PFSK-1 (cell line): ENCODE data around the gene STK39.

Experiments used
- POLR2AphosphoS5 ChIP-seq: IDR thresholded peaks from 2 replicates; pipeline ENCODE4 v1.6.1; 2012; ENCODE audit warnings: low read depth, mild to moderate bottlenecking, control low read depth, low read length, moderate library complexity
- REST ChIP-seq, 2 experiments: IDR thresholded peaks; 2 replicates each; pipeline versions ENCODE4 v1.6.1 to v1.8.0; 2011 to 2012; ENCODE audit warnings: low read depth in 2 of 2, low read length in 2 of 2, control low read depth in 1 of 2, inconsistent platforms in 1 of 2, mild to moderate bottlenecking in 1 of 2, moderate library complexity in 1 of 2; ENCODE audit not compliant: insufficient read depth in 1 of 2
- SIN3A ChIP-seq: IDR thresholded peaks from 2 replicates; pipeline ENCODE4 v1.6.1; 2012; ENCODE audit warnings: mild to moderate bottlenecking, low read length, moderate library complexity, borderline replicate concordance; ENCODE audit not compliant: insufficient read depth
- TAF1 ChIP-seq: IDR thresholded peaks from 2 replicates; pipeline ENCODE4 v1.6.1; 2012; ENCODE audit warnings: low read length, control low read depth, borderline replicate concordance; ENCODE audit not compliant: insufficient read depth

- TF ChIP-seq REST (IDR thresholded peaks at IDR 0.05; ENCODE audit: insufficient read depth in 1 of 2, low read depth in 2 of 2, low read length in 2 of 2) (no peak), TAF1 (no peak), POLR2AphosphoS5 (no peak), SIN3A (no peak)
These were observed 12.8 kb downstream of the STK39 start for GRCh38 chr2:168234407-168235085.
